ENCODE data around the gene ISG15. TPM values are rescaled to one million over a fixed set of nuclear protein-coding genes. Genes with fewer than 3 reads are reported as not detected.
A peak's percentile ranks its signal among the peaks of the same experiment; 100 is the strongest.
"Not testable (repeated sequence)": the region's sequence is repeated elsewhere in the genome, so short reads cannot be mapped to it uniquely, and the experiment has no call there.

Gene ISG15
- total and polyA plus RNA-seq, 7 donors = 2.9 to 22.1 (median 12.4) TPM

DNA sequence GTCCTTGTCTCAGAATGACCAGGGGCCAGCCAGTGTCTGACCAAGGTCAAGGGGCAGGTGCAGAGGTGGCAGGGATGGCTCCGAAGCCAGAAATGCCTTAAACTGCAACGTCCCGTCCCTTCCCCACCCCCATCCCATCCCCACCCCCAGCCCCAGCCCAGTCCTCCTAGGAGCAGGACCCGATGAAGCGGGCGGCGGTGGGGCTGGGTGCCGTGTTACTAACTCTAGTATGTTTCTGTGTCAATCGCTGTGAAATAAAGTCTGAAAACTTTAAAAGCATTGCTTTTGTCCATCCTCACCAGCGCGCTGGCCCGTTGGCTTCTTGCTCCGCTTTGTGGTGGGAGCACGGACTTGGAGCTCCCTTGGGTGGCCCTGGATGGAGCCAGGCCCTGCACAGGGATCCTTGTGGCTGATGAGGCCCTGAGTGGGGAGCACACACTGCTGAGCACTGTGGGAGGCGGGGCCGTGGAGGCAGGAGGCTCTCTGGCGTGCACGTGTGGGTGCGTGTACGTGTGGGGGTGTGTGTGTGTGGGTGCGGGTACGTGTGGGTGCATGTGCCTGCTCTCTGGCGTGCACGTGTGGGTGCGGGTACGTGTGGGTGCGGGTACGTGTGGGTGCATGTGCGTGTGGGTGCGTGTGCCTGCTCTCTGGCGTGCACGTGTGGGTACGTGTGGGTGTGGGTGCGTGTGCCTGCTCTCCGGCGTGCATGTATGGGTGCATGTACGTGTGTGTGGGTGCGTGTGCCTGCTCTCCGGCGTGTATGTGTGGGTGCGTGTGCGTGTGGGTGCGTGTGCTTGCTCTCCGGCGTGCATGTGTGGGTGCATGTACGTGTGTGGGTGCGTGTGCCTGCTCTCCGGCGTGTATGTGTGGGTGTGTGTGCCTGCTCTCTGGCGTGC is 42.8 kb downstream of the ISG15 start:
- no peaks in the 10 kb centered on the region for H3K36me3 ChIP-seq (ENCODE audit: insufficient read depth in 1 of 2, low read depth in 1 of 2)
- peaks cover 0 to 41% (median 16%) of the 10 kb centered on the region in 3 donors for H3K27me3 ChIP-seq (ENCODE audit: insufficient read depth in 3 of 3, low read length in 2 of 3)
- TF ChIP-seq, protein P1, sequence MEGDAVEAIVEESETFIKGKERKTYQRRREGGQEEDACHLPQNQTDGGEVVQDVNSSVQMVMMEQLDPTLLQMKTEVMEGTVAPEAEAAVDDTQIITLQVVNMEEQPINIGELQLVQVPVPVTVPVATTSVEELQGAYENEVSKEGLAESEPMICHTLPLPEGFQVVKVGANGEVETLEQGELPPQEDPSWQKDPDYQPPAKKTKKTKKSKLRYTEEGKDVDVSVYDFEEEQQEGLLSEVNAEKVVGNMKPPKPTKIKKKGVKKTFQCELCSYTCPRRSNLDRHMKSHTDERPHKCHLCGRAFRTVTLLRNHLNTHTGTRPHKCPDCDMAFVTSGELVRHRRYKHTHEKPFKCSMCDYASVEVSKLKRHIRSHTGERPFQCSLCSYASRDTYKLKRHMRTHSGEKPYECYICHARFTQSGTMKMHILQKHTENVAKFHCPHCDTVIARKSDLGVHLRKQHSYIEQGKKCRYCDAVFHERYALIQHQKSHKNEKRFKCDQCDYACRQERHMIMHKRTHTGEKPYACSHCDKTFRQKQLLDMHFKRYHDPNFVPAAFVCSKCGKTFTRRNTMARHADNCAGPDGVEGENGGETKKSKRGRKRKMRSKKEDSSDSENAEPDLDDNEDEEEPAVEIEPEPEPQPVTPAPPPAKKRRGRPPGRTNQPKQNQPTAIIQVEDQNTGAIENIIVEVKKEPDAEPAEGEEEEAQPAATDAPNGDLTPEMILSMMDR (IDR thresholded peaks at IDR 0.05) = no peak
- no peaks in the 10 kb centered on the region for H3K4me1 ChIP-seq
- 83 to 88% (median 84%) methylated on average over 46 to 50 of the region's 50 CpGs for WGBS, 3 donors
- DNase-seq (no peak), ATAC-seq (no peak)
- H3K27ac ChIP-seq = no peak overlapping the region
- intact Hi-C loops (cut with DNase I) = no loop called here
- H3K4me3 ChIP-seq = no peak overlapping the region
- H3K9me3 ChIP-seq = no peaks in the 10 kb centered on the region

DNA sequence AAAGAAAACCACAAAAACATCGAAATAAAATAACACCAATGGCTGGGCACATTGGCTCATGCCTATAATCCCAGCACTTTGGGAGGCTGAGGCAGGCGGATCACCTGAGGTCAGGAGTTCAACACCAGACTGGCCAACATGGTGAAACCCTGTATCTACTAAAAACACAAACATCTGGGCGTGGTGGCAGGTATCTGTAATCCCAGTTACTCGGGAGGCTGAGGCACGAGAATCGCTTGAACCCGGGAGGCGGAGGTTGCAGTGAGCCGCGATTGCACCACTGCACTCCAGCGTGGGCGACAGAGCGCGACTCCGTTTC is 44.4 kb downstream of the ISG15 start:
- H3K36me3 ChIP-seq (ENCODE audit: insufficient read depth in 1 of 2, low read depth in 1 of 2); H3K27ac ChIP-seq; ATAC-seq; intact Hi-C loops (cut with DNase I); H3K4me3 ChIP-seq; H3K9me3 ChIP-seq; DNase-seq; H3K4me1 ChIP-seq: not testable (repeated sequence)
- WGBS, 3 donors = 68 to 71% (median 70%) methylated on average over 15 of the region's 15 CpGs
- peaks cover 0 to 55% (median 25%) of the 10 kb centered on the region in 3 donors for H3K27me3 ChIP-seq (ENCODE audit: insufficient read depth in 3 of 3, low read length in 2 of 3)

DNA sequence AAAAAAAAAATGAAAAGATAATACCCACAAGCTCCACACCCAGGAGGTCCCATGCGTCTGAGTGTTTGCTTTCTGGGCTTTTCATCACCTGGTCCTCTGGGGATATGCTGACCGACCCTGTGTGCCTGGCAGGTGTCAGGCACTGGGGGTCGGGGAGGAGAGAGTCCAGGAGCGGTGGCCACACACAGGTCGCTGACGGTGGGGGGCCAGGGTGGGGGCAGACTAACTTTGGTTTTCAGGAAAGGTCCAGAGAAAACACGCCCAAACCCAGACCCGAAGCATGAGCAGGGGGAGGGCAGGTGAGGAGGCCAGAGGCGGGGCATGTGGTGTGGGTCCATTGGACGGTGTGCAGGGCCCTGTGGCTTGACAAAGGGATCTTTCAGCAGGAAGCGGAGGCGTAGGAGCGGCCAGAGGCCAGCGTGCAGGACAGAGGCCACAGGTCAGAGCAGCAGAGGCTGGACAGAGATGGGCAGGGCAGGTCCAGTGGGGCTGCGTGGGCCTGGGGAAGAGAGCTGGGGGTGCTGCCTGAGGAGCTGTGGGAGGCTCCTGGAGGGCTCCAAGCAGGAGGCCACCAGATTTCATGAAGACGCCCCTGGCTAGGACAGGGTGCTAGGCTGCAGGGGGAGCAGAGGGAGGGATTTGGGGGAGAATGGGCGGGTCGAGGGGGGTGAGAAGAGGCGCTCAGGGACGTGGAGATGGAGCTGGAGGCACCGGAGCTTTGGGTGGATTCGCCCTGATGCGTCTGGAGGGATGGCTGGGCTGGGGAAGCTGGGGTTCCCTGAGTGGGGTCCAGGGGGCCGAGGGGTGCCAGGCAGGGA is 45.0 kb downstream of the ISG15 start:
- peak overlapping the region; percentile 72 for H3K4me3 ChIP-seq
- H3K27me3 ChIP-seq (ENCODE audit: insufficient read depth in 3 of 3, low read length in 2 of 3) = peaks cover 0 to 60% (median 28%) of the 10 kb centered on the region in 3 donors
- no peaks in the 10 kb centered on the region for H3K36me3 ChIP-seq (ENCODE audit: insufficient read depth in 1 of 2, low read depth in 1 of 2)
- TF ChIP-seq, protein P1 (IDR thresholded peaks at IDR 0.05) = no peak
- H3K4me1 ChIP-seq = no peaks in the 10 kb centered on the region
- H3K27ac ChIP-seq = no peak overlapping the region
- no peaks in the 10 kb centered on the region for H3K9me3 ChIP-seq
- WGBS, 3 donors = 17 to 20% (median 17%) methylated on average over 23 to 24 of the region's 24 CpGs
- DNase-seq (no peak), ATAC-seq (no peak)
- intact Hi-C loops (cut with DNase I) = no loop called here

DNA sequence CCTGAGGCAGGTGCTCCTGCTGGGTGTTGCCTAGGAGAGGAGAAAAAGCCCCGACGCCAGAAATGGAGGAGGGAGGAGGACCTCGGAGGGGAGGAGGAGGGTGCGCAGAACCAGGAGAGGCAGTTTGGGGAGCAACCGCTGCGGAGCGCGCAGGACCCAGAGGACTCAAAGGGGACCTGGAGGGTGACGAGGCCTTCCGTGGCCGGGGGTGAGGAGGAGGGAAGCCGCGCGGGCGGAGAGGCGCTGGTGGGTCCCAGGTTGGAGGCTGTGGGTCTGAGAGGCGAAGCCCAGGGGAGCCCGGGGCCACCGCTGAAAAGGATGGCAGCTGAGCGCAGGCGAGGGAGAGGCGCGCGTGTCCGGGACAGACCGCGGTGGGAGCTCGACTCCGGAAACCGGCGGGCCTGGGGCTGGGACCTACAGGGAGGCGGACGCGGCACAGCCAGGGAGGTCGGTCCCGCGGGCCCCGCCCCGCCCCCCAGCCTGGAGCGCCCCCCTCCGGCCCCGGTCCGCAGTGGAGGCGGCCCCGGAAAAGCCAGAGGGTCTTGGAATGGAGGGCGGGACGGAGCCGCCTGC is 45.7 kb downstream of the ISG15 start:
- 0 to 1% (median 1%) methylated on average over 32 to 47 of the region's 48 CpGs for WGBS, 3 donors
- no peaks in the 10 kb centered on the region for H3K36me3 ChIP-seq (ENCODE audit: insufficient read depth in 1 of 2, low read depth in 1 of 2)
- DNase-seq (no peak), ATAC-seq (peak; percentile 43 to 70 (median 60))
- peak overlapping the region; percentile 72 for H3K4me3 ChIP-seq
- no peak overlapping the region for H3K27ac ChIP-seq
- peaks cover 0 to 67% (median 33%) of the 10 kb centered on the region in 3 donors for H3K27me3 ChIP-seq (ENCODE audit: insufficient read depth in 3 of 3, low read length in 2 of 3)
- TF ChIP-seq, protein P1 (IDR thresholded peaks at IDR 0.05) = peak; percentile 8
- intact Hi-C loops (cut with DNase I) = no loop called here
- no peaks in the 10 kb centered on the region for H3K4me1 ChIP-seq
- no peaks in the 10 kb centered on the region for H3K9me3 ChIP-seq
